ENCODE measurements around the gene KIF5C.

The KIF5C gene

DNA sequence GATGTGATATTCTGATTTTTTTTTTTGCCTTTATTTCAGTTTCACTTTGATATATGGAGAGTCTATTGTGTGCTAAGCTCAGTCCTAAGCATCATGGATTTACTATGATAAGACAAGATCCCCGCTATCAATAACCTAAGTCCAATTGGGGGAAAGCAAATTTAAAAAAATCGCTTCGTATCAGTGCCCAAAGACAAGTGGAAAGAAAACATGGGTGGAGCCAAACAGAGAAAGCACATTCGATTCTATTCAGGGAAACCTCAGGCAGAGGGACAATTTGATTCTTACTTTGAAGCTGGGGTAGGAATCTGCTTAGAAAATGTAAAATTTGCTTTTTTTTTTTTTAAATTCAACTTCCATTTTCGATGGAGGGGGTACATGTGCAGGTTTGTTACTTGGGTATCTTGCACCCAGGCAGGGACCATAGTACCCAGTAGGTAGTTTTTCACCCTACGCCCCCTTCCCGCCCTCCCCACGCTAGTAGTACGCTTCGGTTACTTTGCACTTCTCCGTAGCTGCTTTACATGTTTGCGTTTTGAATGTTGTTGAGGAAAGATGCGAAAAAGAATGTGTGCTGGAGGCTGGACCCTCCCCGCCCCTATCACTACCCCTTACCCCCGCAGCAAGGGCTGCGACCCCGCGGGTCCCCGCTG is 12.4 kb downstream of the KIF5C start:
- DNase-seq, result peak in 2 of 56 donors; percentile 5 to 32

DNA sequence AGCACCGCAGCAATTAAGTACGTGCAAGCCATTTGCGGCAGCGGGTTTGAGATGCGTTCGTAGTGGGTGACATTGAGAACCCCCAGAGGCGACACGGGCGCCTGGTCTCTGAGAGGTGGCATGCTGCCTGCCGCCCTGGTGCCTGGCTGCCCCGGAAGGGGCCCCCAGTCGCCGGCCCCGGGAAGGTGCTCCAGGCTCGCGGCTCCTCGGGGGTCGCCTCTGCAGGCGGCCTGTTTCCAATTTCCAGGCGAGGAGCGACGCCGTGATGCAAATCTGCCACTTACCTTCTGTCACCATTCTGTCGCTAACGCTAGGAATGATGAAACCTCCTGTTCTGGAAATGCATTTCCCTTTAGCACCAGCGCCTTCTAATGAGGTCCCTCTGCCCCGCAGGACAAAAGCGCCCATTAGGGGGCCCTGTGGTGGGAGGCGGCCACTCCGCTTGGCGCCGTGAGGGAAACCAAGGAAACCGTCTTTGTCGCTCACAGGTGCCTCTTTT is 13.0 kb downstream of the KIF5C start:
- peak in 10 of 56 donors; percentile 3 to 43 (median 22) for DNase-seq

DNA sequence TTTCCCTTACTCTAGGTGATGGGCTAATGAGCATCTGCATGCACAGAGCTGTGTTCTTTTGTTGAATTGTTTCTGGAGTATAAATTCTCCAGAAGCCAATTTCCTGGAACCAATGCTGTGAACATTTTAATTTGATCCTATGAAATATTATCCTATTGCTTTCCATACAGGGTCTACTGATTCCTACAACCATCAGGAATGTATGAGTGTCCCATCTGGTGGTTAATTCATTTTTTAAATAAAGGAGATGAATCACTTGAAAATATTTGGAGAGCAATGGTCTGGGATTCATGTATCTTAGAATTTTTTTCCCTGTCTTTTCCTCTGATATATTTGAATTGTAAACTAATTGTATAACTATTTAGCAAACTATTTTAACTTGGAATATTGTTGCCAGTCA is 14.0 kb downstream of the KIF5C start:
- DNase-seq, result no peak

DNA sequence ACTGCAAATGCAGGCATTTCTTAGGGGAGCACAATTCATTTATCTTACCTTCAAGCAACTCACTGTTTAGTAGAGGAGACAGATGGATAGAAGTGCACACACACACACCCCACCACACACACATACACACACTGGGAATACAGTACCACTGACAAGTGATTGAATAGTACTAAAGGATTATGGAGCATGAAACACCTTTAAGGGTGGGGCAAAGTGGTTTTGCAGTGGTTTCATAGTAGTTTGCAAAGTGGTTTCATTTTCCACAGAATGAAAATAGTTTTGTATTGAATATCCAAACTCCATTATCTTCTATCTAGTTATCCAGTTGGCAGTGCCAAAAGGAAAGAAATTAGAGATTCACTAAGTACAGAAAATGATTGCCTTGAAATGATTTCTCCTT is 18.9 kb downstream of the KIF5C start:
- DNase-seq, result no peak

DNA sequence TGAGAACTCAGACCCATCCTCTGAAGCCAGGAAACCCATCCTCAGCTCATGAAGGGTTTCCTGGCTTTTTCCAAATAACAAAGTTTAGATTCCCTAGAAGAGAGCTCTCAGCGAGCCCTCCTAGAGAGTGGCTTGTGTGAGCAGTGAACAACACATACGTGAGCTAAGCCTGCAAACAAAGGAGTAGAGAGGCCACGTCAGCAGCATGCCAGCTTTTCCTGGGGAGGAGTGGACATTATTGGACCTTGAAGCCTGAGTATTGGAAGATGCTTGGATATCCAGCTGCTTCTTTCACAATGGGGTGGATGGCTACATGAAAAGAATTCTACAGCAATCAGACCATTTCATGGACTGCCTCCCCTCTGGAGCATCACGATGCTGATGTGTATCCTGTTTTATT is 21.1 kb downstream of the KIF5C start:
- no peak for DNase-seq

DNA sequence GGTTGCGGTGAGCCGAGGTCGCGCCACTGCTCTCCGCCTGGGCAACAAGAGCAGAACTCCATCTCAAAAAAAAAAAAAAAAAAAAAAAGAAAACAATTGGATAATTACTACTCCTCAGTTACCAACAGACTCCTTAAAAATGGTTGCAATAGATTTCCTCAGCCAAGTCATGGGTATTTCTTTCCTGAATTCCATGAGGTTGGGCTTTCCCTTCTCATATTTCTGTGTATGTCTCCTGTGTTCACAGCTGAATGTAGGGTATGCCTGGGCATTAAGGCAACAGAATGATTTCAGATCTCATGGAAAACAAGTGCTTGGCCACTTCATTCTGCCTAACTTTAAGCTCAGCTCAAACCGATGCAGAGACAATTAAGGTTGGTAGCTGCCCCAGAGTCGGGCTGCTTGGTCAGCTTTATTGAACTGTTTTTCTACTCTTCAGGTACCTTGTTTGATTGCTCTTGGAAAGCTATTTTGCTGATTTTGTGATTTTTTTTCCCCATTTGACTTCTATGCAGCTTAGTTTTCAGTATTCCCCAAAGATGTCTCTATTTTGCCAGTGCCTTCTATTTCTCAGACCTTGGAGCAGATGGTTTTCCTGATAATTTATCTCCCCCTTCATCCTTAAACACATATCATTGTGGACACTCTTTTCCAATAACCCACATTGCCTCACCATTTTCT is 24.8 kb downstream of the KIF5C start:
- DNase-seq, result no peak

DNA sequence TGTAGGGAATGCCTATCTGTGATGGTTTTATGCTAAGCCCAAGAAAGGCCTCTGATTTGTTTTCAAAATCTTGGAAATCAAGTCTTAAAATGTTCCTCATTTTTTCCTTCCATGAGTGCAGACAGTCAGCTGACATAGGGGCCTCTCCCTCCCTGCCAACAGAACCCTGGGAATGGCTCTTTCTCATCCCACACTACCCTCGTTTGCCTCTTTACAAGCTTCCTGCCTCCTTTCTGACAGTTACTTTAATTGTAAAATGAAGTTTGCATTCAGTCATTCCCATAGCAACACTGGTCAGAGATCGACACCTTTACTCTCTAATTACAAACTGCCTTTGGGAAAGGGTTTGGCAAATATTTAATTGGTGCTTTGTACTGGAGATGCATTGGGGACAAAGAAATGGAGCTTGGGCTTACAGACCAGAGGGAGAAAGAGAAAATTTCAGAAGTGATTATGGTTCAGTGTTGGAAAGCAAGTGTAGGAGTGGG is 25.4 kb downstream of the KIF5C start:
- DNase-seq, result no peak

DNA sequence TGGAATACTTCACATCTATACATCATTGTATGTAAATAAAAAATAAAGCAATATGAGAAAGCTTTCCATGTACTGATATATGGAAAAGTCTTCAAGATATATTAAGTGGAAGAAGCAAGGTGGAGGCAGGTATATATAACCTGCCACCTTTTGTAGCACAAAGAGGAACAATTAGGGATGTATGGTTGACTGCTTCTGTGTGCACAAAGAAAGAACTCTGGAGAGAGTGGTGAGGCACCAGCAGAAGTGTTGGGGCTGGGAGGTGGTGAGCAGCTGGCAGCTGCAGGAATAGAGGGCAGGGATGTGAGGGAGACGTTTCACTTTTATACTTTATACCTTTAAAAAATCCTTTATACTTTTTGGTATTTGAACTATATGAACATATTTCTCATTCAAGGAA is 26.1 kb downstream of the KIF5C start:
- DNase-seq, result no peak

DNA sequence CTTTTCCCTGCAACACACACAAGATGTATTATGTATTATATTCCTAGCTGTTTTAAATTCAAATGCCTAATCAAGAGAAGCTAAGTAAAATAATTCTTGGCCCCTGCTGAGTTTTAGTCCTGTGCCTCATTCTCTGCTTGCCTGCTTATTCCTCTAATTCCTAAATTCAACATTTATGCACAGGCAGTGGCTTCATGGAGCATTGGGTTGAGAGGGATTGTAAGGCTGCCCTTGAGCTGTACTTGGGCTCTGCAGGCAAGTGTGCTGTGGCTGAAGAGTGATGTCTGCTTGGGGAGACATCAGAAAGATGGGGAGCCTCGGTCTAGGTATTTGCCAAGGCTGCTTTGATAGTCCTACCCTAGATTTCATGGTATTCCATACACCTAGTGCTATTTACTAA is 27.8 kb downstream of the KIF5C start:
- DNase-seq, result no peak

DNA sequence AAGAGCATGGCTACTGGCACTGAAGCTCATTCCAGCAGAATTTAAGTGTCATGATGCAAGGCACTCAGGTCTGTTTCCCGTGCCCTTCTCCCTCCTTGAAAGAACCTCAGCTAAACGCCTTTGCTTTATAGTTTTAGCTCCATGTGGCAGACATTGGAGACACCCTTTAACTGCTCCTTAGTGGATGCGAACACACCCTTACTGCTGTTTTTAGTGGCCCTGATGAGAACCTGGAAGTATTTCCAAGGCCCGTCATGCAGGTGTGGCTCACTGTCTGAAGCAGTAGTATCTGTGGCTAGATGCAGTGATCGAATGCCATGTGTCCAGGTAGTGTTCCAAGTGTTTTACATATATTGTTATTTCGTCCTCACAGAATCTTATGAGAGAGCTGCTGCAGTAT is 28.3 kb downstream of the KIF5C start:
- no peak for DNase-seq

DNA sequence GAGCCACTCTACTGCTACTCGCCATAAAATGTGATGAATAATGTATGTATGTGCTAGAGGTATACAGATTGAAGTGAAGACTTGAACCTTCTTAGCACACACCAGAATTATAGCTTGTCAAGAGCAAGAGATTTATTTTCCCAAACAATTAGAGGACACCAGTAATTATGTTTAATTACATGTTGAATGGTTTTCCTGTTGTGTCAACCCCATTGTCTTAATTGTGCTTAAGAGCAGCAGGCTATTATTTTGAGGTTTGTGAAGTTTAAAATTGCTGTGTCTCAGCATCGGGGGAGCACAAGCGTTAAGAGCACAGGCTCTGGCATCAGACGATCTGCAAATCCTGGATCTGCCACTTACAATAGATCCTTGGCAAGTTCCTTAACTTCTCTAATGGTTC is 29.0 kb downstream of the KIF5C start:
- DNase-seq, result no peak

DNA sequence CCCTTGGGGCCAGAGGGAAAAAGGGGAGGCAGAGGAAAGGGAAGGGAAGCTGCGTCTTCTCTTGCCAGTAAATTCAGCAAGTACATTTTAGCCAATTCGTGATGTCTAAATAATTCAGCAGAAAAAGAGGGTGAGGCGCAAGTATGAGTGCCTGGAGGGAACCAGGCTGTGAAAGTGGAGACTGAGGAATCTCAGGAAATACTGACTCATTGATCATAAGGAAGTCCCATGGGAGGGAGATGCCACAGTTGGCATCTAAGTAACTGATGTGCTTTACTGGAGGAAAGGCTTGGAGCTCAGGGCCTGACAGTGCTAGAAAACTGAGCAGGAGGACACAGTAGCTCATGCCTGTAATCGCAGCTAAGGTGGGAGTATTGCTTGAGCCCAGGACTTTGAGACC is 31.1 kb downstream of the KIF5C start:
- no peak for DNase-seq

DNA sequence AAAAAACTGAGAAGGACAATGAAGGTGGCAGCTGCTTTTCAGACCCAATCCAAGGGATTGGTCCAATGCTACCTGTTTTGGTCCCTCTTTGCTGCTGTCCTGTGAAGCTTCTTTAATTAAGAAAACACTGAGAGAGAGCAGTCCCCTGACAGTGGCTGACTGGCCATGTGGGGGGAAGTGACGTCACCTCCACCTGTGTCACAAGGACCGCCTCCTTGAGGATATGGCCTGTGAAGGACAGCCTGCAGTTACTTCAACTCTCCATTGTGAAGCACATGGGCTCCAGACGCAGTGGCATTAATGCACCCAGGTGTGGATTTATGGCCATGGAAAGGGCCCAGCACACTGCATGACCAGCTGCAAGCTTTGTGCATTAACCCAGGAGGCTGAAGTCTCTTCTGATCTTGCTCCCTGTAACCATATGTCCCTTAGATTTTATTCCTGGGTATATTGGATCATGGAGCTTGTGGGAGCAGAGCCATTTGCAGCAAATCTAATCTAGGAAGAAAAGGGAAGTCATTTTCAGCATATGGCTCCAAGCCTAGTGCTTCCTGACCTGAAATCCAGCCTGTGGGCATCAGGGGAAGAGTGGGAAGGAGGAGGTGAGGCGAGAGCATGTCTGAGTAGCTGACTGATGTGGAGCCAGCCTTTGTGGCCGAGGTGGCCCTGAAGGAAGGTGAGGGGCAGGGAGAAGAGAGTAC is 32.2 kb downstream of the KIF5C start:
- DNase-seq, result no peak

DNA sequence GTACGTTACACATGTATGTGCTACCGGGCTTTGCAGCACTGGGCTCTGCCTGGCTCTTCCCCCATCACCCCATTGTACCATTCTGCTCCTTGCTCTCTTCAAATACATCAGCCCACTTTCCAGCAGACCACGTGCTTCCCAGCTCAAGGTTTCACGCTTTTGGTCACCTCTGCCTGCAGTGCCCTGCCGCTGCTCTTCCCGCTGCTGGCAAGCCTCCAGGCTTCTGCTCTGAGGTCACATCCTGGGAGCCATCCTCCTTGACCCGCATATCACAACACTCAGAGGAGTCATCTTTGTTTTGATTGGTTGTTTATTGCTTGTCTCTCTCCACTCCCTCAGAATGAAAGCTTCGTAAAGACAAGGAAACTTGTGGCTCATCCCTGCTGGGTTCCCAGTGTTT is 34.1 kb downstream of the KIF5C start:
- peak in 18 of 56 donors; percentile 7 to 78 (median 32) for DNase-seq

DNA sequence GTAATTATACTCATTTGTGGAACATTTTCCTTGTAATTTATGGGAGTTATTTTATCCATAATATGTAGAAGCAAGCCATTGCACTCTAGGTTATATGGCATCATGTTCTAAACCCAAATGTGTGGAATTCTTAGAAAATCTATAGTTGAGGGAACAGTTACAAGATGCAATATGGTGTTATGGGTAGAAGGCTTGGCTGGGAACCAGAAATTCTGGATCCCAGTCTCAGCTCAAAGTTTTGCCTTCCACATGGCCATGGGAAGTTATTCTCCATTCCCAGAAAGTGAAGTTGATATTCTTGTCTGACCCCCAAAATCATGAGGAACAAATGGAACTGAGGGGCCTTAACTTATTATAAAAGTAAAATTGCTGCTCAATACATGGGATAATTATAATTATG is 38.0 kb downstream of the KIF5C start:
- DNase-seq, result no peak

DNA sequence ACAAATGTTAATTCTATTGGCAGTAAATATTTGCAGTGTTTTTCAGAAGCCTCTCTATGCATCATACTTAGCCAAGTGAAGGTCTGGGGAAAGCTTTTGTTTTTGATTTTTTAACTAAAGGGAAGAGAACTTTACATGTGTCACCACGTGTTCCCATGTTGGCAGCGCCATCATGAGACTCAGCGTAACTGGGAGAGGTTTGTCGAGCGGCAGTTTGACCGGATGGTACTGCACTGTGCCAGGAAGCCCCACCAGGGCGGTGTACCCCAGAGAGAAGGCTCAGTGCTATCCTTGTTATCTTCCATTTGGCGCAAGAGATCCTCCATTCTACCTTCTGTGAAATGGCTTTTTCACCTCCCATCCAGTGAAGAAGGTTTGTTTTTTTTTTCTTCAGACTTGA is 38.5 kb downstream of the KIF5C start:
- no peak for DNase-seq

DNA sequence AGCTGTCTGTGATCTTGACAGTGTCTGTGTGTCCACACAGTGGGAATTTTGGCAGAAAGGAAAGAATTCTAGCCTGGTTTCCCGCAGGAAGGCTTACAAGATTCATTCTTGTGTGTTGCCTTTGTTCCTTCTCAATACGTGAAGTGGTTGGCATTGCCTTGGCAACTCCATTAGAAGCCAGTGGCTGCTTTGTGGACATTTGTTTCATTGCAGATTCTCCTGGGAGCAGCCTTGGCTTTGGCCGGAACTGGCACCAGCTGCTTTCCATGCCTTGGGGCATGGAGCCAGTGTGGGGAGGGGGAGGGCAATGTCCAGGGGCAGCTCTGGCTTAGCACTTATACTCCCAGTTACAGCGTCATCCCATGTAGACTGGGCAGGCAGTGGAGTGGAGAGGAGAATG is 39.4 kb downstream of the KIF5C start:
- peak in 31 of 56 donors; percentile 13 to 63 (median 32) for DNase-seq

DNA sequence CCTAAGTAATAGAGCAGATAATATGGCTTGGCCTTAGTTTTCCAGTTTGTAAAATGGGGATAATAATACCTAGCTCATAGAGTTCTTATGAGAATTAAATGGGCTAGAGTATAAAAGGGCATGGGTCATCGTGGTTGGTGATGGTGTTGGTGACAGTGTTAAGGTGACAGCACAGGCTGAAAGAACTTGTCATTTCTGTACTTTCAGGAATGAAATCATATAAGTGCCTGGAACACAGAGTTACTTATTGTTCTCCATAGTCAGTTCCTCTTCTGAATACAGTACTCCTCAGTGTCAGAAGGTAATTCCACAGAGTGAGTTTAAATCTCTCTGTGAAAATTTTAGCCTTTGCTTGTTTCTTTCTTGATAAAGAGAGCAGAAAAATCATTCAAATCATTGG is 42.4 kb downstream of the KIF5C start:
- no peak for DNase-seq

DNA sequence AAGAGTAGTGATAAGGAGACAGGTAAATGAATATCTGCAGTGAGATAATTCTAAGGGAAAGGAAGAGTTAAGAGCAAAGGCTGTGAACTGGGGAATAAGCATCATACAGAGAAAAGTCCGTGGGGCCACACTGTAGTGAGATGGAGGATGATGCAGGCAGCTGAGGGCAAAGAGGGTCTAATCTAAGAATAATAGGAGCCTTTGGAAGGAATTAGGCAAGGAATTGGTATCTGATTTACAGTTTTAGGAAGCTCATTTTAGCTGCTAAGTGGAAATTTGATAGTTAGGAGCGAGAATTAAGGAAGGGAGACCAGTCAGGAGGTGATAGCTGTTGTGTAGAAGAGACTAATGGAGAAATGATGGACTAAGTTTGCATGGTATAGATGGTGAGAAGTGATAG is 43.5 kb downstream of the KIF5C start:
- DNase-seq, result no peak

DNA sequence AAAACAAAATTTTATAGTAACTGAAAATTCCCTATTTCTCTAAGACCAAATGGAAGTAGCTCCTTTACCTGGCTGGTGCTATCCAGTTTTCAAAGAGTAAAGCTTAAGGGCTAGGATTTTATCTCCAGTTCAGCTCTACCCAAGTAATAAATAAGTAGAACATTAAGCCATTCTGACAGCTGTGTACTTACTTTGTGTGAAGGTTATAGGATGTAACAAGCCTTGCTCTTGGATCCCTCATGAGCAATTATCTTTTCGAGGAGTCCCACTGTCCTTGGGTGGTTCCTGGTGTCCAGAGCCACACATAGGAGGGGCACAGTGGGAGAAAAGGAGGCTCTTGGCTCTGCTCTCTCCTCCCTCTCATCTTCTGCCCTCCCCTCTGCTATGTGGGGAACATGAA is 45.5 kb downstream of the KIF5C start:
- DNase-seq, result no peak

DNA sequence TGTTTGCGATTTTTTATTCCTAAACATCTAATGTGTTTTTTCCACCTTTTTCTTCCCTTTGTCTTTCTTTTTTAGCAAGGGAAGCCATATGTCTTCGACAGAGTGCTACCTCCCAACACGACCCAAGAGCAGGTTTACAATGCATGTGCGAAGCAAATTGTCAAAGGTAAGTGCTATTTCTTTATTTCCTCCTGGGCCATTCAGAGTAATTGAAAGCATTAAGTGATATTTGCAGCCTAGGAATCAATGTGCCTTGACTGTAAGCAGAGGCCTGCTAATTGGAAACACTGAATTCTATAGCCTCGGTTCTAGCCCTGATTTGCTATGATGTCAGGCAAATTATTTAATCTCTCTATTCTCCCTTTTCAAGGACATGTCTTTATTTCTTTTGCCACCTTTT is 47.0 kb downstream of the KIF5C start:
- DNase-seq, result no peak

DNA sequence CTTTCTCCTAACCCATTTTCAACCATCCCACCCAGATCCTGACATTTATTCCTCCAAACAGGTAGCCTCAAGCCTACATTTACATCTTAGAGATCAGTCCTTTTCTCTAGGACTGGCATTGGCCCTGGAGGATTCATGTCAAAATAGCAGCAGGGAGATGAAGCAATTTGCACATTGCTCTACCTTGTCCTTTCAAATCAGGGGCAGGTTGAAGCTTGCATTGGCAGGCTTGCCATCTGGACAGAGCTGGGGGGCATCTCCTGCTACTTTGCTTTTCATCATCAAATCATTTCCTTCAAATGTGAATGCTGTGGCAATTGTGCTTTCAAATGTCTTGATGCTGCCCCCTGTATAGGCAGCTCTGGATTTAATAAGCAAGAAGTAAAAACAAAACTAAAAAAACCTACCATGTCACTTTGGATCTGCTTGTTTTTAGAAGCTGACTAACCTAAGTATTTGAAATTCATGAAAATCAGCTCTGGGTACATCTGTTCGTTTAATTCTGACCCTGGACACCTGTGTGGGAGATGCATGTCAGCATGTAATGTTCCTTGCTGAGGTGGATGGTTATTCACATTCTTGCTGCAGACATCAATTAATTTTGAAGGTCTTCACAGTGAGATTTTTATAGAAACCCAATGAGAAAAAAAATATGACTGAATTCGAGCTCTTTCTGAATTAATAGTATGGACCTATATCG is 47.9 kb downstream of the KIF5C start:
- DNase-seq, result no peak
